Measurements from ENCODE around the gene DENND1A. TPM values are rescaled to one million over a fixed set of nuclear protein-coding genes. Genes with fewer than 3 reads are reported as not detected.

Gene DENND1A
- total and polyA plus RNA-seq, 4 donors = 13.4 to 30.5 (median 28.3) TPM

DNA sequence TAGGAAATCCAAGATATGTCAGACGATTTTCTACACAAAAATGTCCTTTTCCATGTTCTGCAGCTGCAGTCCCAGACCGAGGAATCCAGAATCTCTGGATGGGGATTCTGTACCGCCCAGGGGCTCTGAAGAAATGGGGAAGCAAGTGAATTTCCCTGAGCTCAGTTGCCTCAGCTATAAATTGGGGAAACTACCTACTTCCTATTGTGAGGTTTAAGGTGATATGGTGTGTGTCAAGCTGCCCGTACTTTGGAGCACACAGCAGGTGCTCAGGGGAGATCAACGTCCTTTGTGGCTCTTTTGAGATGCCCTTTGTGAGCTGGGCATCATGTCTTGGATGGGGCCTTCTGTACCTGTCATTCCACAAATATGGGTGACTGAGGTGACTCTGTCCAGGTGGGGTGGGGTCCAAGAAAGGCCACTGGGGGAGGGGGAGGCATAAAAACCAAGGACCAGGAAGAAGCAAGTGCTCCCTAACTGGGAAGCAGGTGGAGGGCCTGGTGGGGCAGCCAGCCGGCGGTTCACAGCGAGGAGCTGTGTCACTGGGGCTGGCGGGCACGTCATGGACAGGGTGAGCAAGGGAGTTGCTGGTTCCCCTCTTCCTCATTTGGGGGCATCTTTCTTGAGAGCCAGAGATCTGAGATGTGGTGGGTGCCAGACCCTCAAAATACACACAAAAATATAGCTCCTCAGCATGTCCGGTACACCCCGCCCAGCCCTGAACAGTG lies 457.9 kb downstream of the DENND1A start:
- DNase-seq (ENCODE audit: low read depth in 4 of 6, low spot score in 6 of 6) = no peak
- H3K27me3 ChIP-seq (ENCODE audit: control insufficient read depth, insufficient read depth, low read length) = no peaks in the 10 kb centered on the region
- 93% methylated on average over 5 of the region's 12 CpGs for WGBS (ENCODE audit: insufficient coverage)

DNA sequence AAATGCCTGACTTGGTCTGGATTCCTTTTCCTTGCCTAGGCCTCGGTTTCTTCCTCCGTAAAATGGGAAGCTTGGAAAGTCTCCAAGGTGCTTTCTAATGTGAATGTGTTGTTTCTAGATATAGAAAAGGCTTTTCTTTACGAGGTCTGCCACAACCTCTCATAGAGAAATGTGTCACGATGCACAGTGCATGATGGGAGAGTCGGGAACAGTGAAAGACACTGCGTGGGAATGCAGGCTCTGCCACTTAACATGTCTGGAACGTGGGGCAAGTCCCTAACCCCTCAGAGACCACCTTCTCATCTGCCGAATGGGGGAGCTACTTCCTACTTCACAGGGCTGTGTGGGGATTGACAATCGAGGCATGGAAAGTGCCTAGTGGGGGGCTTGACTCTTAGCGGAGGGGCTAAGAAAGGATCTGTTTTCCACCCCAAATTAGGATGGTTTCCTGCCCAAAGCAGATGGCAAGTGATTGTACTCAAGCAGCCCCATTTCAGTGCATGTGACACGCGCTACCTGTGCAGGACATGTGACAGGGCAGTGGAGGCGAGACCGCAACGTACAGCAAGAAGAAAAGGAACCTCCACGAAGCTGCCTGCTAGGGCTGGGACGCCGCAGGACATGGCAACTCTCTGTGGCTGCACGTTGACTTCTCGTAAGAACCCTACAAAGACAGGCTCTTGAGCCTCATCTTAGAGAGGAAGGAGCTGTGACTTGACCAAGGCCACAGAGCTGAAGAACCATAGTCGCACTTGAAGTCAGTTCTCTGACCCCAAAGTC lies 458.7 kb downstream of the DENND1A start:
- no peak for DNase-seq (ENCODE audit: low read depth in 4 of 6, low spot score in 6 of 6)
- Histone ChIP-seq H3K27ac (ENCODE audit: low read depth, low read length) (no peak overlapping the region), H3K4me3 (ENCODE audit: low read depth, low read length) (no peak overlapping the region), H3K4me1 (ENCODE audit: control insufficient read depth, insufficient read depth, low read length) (peaks cover 47% of the 10 kb centered on the region), H3K36me3 (ENCODE audit: control insufficient read depth, insufficient read depth, low read length) (peaks cover 2% of the 10 kb centered on the region), H3K27me3 (ENCODE audit: control insufficient read depth, insufficient read depth, low read length) (no peaks in the 10 kb centered on the region), H3K9me3 (ENCODE audit: control insufficient read depth, insufficient read depth, low read length) (no peaks in the 10 kb centered on the region)
- 93% methylated on average over 16 of the region's 21 CpGs for WGBS (ENCODE audit: insufficient coverage)

More for the DNA sequence above, 457.9 kb downstream of the DENND1A start:
- H3K9me3 ChIP-seq (ENCODE audit: control insufficient read depth, insufficient read depth, low read length) = no peaks in the 10 kb centered on the region
- no peak overlapping the region for H3K27ac ChIP-seq (ENCODE audit: low read depth, low read length)
- H3K36me3 ChIP-seq (ENCODE audit: control insufficient read depth, insufficient read depth, low read length) = peaks cover 2% of the 10 kb centered on the region
- H3K4me1 ChIP-seq (ENCODE audit: control insufficient read depth, insufficient read depth, low read length) = peaks cover 47% of the 10 kb centered on the region
- no peak overlapping the region for H3K4me3 ChIP-seq (ENCODE audit: low read depth, low read length)

DNA sequence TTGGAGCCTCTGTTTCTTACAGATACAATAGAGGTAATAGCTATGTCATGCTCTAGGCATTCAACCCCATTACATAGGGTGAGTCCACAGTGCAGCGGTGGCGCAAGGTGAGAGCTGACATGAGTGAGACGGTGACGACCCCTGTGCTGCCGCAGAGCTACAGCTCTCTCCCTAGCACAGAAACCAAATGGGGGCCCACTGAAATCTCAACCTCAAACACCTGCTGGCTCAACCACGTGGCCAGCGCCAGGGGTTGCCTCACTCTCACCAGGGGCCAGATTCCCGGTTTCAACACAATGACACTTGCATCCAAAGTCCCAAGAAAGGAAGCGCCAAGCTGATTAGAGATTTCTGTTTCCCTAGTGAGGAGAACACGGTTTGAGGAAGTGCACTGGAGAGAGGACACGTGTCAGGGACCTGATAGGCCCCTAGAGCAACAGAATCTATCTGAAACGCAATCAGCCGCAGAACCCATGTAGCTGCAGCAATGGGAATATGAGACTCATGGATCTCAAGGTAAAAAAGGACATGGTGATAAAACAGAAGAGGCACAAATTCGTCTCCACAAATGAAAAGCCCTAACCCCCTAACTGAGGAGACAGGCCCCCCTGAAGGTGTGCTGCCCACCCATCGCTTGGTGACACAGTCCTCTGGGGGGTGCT lies 459.7 kb downstream of the DENND1A start:
- WGBS (ENCODE audit: insufficient coverage) = 71% methylated on average over 9 of the region's 15 CpGs
- DNase-seq (ENCODE audit: low read depth in 4 of 6, low spot score in 6 of 6) = peak in 1 of 6 donors; percentile 62
- H3K4me3 ChIP-seq (ENCODE audit: low read depth, low read length) = no peak overlapping the region
- no peak overlapping the region for H3K27ac ChIP-seq (ENCODE audit: low read depth, low read length)
- H3K9me3 ChIP-seq (ENCODE audit: control insufficient read depth, insufficient read depth, low read length) = no peaks in the 10 kb centered on the region
- H3K4me1 ChIP-seq (ENCODE audit: control insufficient read depth, insufficient read depth, low read length) = peaks cover 47% of the 10 kb centered on the region
- H3K36me3 ChIP-seq (ENCODE audit: control insufficient read depth, insufficient read depth, low read length) = no peaks in the 10 kb centered on the region
- H3K27me3 ChIP-seq (ENCODE audit: control insufficient read depth, insufficient read depth, low read length) = no peaks in the 10 kb centered on the region

DNA sequence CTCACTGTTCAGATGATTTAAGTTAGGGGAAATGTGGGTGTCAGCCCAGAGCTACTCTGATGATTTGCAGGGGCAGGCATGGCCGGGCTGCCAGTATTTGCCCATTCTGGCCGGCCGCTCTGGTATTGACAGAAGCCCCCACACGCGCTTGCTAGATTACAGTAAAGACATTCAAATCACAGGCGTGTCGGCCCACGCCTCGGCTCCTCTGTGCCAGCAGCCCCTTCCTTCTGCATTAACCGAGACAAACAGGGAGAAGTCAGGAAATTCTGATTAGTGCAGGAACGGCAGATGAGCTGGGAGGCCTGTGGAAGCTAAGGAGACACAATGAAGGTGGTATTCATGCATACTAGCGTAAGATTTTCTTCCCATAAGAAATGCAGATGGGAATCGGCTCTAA lies 460.6 kb downstream of the DENND1A start:
- Histone ChIP-seq H3K9me3 (ENCODE audit: control insufficient read depth, insufficient read depth, low read length) (no peaks in the 10 kb centered on the region), H3K4me3 (ENCODE audit: low read depth, low read length) (no peak overlapping the region), H3K27ac (ENCODE audit: low read depth, low read length) (no peak overlapping the region), H3K4me1 (ENCODE audit: control insufficient read depth, insufficient read depth, low read length) (peaks cover 47% of the 10 kb centered on the region), H3K27me3 (ENCODE audit: control insufficient read depth, insufficient read depth, low read length) (no peaks in the 10 kb centered on the region), H3K36me3 (ENCODE audit: control insufficient read depth, insufficient read depth, low read length) (no peaks in the 10 kb centered on the region)
- peak in 1 of 6 donors; percentile 55 for DNase-seq (ENCODE audit: low read depth in 4 of 6, low spot score in 6 of 6)
- WGBS (ENCODE audit: insufficient coverage) = 36% methylated on average over 9 of the region's 13 CpGs

DNA sequence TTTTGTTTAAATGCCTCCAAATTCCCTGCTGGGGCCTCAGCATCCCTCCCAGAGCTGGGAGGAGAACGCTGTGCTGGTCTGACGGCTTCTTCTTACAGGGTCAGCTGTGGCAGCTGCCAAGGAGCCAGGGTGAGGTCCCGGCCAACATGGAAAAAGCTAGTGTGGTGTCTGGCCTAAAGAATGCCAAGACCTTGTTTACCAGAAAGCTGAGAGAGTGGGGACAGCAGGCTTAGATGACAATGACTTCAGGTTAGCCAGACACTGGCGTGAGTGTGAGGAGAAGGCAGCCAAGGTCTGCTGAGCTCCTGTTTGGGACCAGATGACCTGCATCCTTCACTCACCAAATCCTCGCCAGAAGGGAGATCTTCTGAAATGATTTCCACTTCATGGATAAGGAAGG lies 461.4 kb downstream of the DENND1A start:
- DNase-seq (ENCODE audit: low read depth in 4 of 6, low spot score in 6 of 6) = no peak
- Histone ChIP-seq H3K27ac (ENCODE audit: low read depth, low read length) (no peak overlapping the region), H3K4me1 (ENCODE audit: control insufficient read depth, insufficient read depth, low read length) (peaks cover 44% of the 10 kb centered on the region), H3K36me3 (ENCODE audit: control insufficient read depth, insufficient read depth, low read length) (no peaks in the 10 kb centered on the region), H3K27me3 (ENCODE audit: control insufficient read depth, insufficient read depth, low read length) (no peaks in the 10 kb centered on the region), H3K4me3 (ENCODE audit: low read depth, low read length) (no peak overlapping the region), H3K9me3 (ENCODE audit: control insufficient read depth, insufficient read depth, low read length) (no peaks in the 10 kb centered on the region)
- WGBS (ENCODE audit: insufficient coverage) = 28% methylated on average over 3 of the region's 5 CpGs

DNA sequence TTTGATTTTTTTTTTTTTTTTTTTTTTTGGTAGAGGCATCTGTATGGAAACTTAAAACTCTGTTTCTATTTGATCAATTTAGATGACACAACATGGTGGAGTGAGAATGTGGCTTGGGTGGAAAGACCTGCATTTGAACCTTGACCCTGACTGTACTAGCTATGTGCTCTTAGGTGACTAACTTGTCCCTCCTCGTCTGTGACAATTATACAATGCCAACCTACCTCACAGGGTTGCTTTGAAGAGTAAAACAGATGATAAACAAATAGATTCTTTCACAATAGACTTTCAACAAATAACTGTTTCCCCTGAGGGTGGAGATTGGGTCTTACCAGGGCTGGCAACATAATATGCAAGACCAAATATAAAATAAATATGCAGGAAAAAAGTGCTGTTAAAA lies 464.6 kb downstream of the DENND1A start:
- Histone ChIP-seq H3K36me3 (ENCODE audit: control insufficient read depth, insufficient read depth, low read length) (no peaks in the 10 kb centered on the region), H3K4me1 (ENCODE audit: control insufficient read depth, insufficient read depth, low read length) (peaks cover 21% of the 10 kb centered on the region), H3K4me3 (ENCODE audit: low read depth, low read length) (no peak overlapping the region), H3K27ac (ENCODE audit: low read depth, low read length) (no peak overlapping the region), H3K9me3 (ENCODE audit: control insufficient read depth, insufficient read depth, low read length) (no peaks in the 10 kb centered on the region), H3K27me3 (ENCODE audit: control insufficient read depth, insufficient read depth, low read length) (no peaks in the 10 kb centered on the region)
- DNase-seq (ENCODE audit: low read depth in 4 of 6, low spot score in 6 of 6) = no peak
- WGBS (ENCODE audit: insufficient coverage) = no CpG with 5 or more reads among the region's 1 CpG

DNA sequence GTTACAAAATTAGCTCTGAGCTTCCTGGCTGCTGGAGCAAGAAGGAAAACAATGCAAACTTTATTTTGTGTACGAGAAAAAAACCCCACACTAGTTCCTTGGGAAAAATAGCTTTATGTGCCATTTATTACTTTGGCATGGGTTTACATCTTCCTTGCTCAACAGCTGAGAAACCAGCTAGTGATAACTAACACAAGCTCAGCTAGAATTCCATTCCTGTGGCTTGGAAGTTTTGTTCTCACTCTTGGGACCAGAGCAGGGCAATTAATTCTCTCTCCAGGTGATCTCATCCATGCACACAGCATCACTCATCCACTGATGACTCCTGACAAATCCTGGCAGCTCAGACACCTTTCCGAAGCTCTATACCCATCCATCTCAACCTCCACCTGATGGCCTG lies 469.8 kb downstream of the DENND1A start:
- 79% methylated on average over 1 of the region's 2 CpGs for WGBS (ENCODE audit: insufficient coverage)
- Histone ChIP-seq H3K9me3 (ENCODE audit: control insufficient read depth, insufficient read depth, low read length) (no peaks in the 10 kb centered on the region), H3K36me3 (ENCODE audit: control insufficient read depth, insufficient read depth, low read length) (peaks cover 2% of the 10 kb centered on the region), H3K27me3 (ENCODE audit: control insufficient read depth, insufficient read depth, low read length) (no peaks in the 10 kb centered on the region), H3K4me3 (ENCODE audit: low read depth, low read length) (no peak overlapping the region), H3K4me1 (ENCODE audit: control insufficient read depth, insufficient read depth, low read length) (peaks cover 13% of the 10 kb centered on the region), H3K27ac (ENCODE audit: low read depth, low read length) (no peak overlapping the region)
- no peak for DNase-seq (ENCODE audit: low read depth in 4 of 6, low spot score in 6 of 6)

DNA sequence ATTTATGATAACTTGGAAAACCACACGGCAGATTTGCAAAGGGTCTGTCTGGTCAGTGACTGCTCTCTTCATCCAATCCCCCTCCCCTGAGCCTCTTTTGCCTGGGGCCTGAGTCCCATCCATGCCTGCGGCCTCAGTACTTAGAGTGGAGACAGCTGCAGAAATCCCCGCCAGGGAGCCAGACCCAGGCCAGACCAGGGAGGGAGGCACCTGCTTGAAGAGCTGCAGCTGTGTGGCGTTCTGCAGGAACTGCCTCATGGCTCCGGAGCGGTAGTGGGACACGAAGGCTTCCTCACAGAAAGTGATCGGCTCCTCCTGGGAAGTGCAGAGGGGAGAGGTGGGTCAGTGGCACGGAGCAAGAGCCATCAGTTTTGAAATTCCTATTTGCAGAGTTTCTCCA lies 472.3 kb downstream of the DENND1A start:
- H3K27me3 ChIP-seq (ENCODE audit: control insufficient read depth, insufficient read depth, low read length) = no peaks in the 10 kb centered on the region
- H3K9me3 ChIP-seq (ENCODE audit: control insufficient read depth, insufficient read depth, low read length) = no peaks in the 10 kb centered on the region
- peaks cover 3% of the 10 kb centered on the region for H3K36me3 ChIP-seq (ENCODE audit: control insufficient read depth, insufficient read depth, low read length)
- no peak overlapping the region for H3K4me3 ChIP-seq (ENCODE audit: low read depth, low read length)
- WGBS (ENCODE audit: insufficient coverage) = 53% methylated on average over 5 of the region's 9 CpGs
- H3K27ac ChIP-seq (ENCODE audit: low read depth, low read length) = no peak overlapping the region
- H3K4me1 ChIP-seq (ENCODE audit: control insufficient read depth, insufficient read depth, low read length) = peaks cover 36% of the 10 kb centered on the region
- DNase-seq (ENCODE audit: low read depth in 4 of 6, low spot score in 6 of 6) = peak in 2 of 6 donors; percentile 57 to 62

DNA sequence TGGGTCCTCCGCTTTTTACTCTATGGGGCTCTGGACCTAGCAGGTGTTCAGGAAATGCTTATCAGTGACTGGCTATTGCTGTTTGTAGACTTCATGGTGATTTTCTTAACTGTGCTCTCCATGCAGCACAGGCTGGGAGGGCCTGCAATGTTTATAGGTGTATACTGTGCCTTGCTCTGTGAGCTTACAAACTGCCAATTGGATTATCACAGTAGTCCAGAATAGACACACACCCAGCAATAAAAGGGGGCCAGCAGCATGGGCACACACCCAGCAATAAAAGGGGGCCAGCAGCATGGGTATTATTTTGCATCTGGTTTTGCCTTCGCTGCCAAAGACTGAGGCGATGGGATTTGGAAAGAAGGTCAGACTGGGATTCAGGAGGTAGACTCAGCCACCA lies 473.9 kb downstream of the DENND1A start:
- peaks cover 42% of the 10 kb centered on the region for H3K4me1 ChIP-seq (ENCODE audit: control insufficient read depth, insufficient read depth, low read length)
- WGBS (ENCODE audit: insufficient coverage) = 79% methylated on average over 2 of the region's 3 CpGs
- no peak overlapping the region for H3K27ac ChIP-seq (ENCODE audit: low read depth, low read length)
- H3K36me3 ChIP-seq (ENCODE audit: control insufficient read depth, insufficient read depth, low read length) = peaks cover 3% of the 10 kb centered on the region
- no peaks in the 10 kb centered on the region for H3K27me3 ChIP-seq (ENCODE audit: control insufficient read depth, insufficient read depth, low read length)
- no peak overlapping the region for H3K4me3 ChIP-seq (ENCODE audit: low read depth, low read length)
- no peak for DNase-seq (ENCODE audit: low read depth in 4 of 6, low spot score in 6 of 6)
- no peaks in the 10 kb centered on the region for H3K9me3 ChIP-seq (ENCODE audit: control insufficient read depth, insufficient read depth, low read length)

Measured in spinal cord (tissue), 10 donors.